Measurements from ENCODE around the gene H6PD.

The H6PD gene

GRCh38 chr1:9317591-9318417, 83.2 kb downstream of the H6PD start:
- DNase-seq (ENCODE audit: low spot score), result no peak

GRCh38 chr1:9319208-9319788, 84.7 kb downstream of the H6PD start:
- no peak for DNase-seq (ENCODE audit: low spot score)

GRCh38 chr1:9319789-9320519, 85.4 kb downstream of the H6PD start:
- no peak for DNase-seq (ENCODE audit: low spot score)
